Tibial artery (tissue), 4 donors: ENCODE data around the gene RAP1GAP2.
A peak's percentile ranks its signal among the peaks of the same experiment; 100 is the strongest.
"Not testable (repeated sequence)": the region's sequence is repeated elsewhere in the genome, so short reads cannot be mapped to it uniquely, and the experiment has no call there.

ENCODE experiments used
- DNase-seq, 2 donors: peaks; one replicate each; pipeline ENCODE4 v3.0.0-alpha.2; 2019
- H3K27ac ChIP-seq, 2 donors: fragments of 200-600 bp; sonication (generic) in 1 of 2; 1 replicate in 1 of 2; 2 replicates in 1 of 2; pipeline ENCODE4 v1.5.1; 2018 to 2019; ENCODE audit warnings: mild to moderate bottlenecking in 1 of 2
- H3K27me3 ChIP-seq, 2 donors: fragments of 200-600 bp; sonication (generic) in 1 of 2; one replicate each; pipeline versions ENCODE4 v1.5.1 to v1.6.0; 2016 to 2019
- H3K36me3 ChIP-seq, 3 donors: fragments of 200-600 bp; sonication (generic) in 2 of 3; one replicate each; pipeline ENCODE4 v1.5.1; 2016 to 2019; ENCODE audit warnings: mild to moderate bottlenecking in 2 of 3
- H3K4me1 ChIP-seq, 4 donors: fragments of 200-600 bp; sonication (generic) in 2 of 4; 1 replicate in 3 of 4; 2 replicates in 1 of 4; pipeline ENCODE4 v1.5.1; 2016 to 2019
- H3K4me3 ChIP-seq, 2 donors: fragments of 200-600 bp; sonication (generic) in 1 of 2; 1 replicate in 1 of 2; 2 replicates in 1 of 2; pipeline ENCODE4 v1.5.1; 2018 to 2019; ENCODE audit warnings: mild to moderate bottlenecking in 2 of 2
- H3K9me3 ChIP-seq, 3 donors: fragments of 200-600 bp; sonication (generic) in 1 of 3; one replicate each; pipeline ENCODE4 v1.5.1; 2016 to 2019
- intact Hi-C: fragments of 100-400 bp; cut with DNase I; formaldehyde crosslinking; loops from one replicate; pipeline ENCODE4 v1.15.0; 2023; ENCODE audit warnings: low total_unique reads
- TF ChIP-seq, protein P1 (sequence below), 2 experiments: fragments of 200-600 bp in 1 of 2; fragments of 450-650 bp in 1 of 2; IDR thresholded peaks; one replicate each; pipeline ENCODE4 v1.5.1; 2017 to 2019; ENCODE audit warnings: antibody characterized with exemption in 2 of 2, mild to moderate bottlenecking in 1 of 2, moderate library complexity in 1 of 2

The RAP1GAP2 gene

DNA sequence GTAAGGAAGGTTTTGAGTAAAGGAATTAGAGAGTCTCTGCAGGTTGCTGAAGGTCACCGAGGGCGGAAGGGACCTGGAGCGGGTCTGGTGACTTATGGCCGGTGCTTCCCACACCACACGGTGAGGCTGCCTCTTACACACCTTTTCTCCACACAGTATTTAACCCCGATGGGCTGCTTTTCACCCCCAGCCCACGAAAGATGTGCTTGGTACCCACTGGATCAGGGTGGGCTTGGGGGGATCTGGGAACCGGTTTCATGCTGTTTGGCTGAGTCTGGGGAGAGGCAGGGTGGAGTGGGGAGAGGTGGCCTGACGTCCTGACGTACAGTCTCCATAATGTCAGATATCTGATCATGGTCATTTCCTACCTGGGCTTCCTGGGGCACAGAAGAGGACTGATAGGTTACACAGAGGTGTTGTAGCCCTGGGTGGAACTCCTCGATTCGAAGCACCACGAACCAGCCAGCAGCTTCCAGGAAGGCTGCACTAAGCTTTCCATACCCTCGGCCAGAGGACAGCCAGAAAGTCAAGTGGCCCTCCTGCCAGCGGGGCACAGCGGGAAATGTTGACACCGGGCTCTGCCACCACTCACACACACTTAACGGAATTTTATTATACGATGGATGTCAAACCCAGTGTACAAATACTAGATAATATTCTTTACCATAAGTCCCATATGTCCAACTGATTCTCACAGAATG lies 233.1 kb downstream of the RAP1GAP2 start:
- TF ChIP-seq, protein P1, sequence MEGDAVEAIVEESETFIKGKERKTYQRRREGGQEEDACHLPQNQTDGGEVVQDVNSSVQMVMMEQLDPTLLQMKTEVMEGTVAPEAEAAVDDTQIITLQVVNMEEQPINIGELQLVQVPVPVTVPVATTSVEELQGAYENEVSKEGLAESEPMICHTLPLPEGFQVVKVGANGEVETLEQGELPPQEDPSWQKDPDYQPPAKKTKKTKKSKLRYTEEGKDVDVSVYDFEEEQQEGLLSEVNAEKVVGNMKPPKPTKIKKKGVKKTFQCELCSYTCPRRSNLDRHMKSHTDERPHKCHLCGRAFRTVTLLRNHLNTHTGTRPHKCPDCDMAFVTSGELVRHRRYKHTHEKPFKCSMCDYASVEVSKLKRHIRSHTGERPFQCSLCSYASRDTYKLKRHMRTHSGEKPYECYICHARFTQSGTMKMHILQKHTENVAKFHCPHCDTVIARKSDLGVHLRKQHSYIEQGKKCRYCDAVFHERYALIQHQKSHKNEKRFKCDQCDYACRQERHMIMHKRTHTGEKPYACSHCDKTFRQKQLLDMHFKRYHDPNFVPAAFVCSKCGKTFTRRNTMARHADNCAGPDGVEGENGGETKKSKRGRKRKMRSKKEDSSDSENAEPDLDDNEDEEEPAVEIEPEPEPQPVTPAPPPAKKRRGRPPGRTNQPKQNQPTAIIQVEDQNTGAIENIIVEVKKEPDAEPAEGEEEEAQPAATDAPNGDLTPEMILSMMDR (IDR thresholded peaks at IDR 0.05) = no peak
- Histone ChIP-seq H3K4me3 (no peak overlapping the region), H3K27ac (no peak overlapping the region), H3K9me3 (no peaks in the 10 kb centered on the region), H3K27me3 (no peaks in the 10 kb centered on the region), H3K4me1 (no peaks in the 10 kb centered on the region), H3K36me3 (peaks cover 0 to 41% (median 3%) of the 10 kb centered on the region in 3 donors)
- intact Hi-C loops = no loop called here
- peak; percentile 12 to 25 for DNase-seq

DNA sequence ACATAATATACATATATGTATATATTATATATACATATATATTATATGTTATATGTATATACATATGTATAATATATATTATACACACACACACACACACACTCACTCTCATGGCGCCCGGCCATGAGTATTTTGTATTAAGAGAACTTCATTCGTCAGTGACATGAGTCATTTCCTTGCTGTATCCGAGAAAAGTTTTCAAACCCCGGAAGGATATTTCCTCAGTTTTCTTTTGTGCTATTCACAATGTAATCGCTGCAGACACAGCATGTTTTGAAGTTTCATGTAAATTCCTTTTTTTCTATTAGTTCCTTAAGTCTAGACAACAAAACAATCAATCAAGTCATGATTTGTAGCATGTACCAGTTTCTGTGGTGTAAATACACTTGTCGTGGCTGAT lies 233.9 kb downstream of the RAP1GAP2 start:
- Histone ChIP-seq H3K4me1 (no peaks in the 10 kb centered on the region), H3K27ac (no peak overlapping the region), H3K36me3 (peaks cover 0 to 41% (median 3%) of the 10 kb centered on the region in 3 donors), H3K9me3 (no peaks in the 10 kb centered on the region), H3K27me3 (no peaks in the 10 kb centered on the region), H3K4me3 (no peak overlapping the region)
- TF ChIP-seq, protein P1 (IDR thresholded peaks at IDR 0.05) = no peak
- DNase-seq = peak; percentile 23 to 37
- intact Hi-C loops = no loop called here

DNA sequence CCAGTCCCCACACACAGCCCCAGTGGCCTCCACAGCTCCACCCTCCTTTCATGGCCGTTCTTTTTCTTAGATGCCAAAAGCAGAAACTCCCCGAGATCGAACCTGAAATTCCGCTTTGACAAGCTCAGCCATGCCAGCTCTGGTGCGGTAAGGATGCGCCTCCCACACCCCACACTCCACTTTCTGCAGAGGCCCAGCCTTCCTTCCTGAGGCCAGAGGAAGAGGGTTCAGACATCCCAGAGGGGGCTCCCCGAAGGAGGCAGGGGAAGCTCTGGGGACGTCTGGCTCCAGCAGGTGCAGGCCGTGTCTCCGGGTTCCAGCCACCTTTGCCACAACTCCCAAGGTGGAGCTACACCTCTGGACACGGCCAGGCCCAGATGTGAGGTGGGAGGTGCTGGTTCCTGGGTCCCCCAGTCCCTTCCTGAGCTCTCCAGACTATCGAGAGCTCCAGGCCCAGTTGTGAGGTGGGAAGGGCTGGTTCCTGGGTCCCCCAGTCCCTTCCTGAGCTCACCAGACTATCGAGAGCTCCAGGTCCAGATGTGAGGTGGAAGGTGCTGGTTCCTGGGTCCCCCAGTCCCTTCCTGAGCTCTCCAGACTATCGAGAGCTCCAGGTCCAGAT lies 234.7 kb downstream of the RAP1GAP2 start:
- H3K27ac ChIP-seq, H3K27me3 ChIP-seq, H3K4me1 ChIP-seq, H3K9me3 ChIP-seq, intact Hi-C loops, H3K4me3 ChIP-seq: not testable (repeated sequence)
- H3K36me3 ChIP-seq = peaks cover 0 to 37% (median 3%) of the 10 kb centered on the region in 3 donors
- DNase-seq = peak; percentile 7 to 50

DNA sequence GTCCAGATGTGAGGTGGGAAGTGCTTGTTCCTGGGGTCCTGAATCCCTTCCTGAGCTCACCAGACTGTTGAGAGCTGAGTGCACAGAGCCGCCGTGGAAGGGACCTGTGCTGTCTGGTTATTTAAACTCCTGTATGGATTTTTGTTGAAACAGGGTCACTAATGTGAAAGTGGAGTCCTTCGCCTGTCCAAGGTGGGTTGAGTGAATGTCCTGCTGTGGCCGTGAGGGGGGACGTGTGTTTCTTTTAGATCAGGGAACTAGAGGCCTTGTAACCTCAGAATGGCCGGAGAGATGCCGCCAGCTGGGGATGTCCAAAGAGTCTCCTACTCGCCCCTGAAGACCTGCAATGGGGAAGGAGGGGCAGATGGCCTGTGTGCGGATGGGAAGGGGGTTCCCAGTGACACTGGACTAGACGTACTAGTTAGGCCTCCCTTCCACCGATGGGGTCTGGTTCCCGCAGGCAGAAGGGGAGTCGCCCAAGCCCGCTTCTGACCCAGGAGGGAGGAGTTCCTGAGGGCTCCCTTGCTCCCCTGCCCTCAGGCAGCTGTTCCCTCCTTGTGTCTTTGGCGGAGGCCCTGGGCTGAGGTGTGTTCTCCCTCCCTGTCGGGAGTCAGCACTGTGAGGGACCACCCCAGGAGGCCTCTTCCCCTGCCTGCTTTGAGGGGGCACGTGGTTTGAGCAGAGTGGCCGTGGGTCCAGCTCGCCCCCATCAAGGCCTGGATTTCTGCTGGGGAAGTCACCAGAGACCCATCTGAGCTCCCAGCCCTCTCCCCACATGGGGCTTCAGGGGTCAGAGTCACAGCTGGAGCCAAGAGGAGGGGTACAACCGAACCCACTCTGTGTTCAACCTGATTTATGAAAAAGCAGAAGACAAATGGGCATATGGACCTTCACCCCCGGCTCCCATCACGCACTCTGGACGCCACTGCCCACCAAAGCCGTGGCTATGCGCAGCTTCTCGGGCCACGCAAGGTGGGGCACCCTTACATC lies 236.3 kb downstream of the RAP1GAP2 start:
- Histone ChIP-seq H3K27ac (no peak overlapping the region), H3K4me1 (no peaks in the 10 kb centered on the region), H3K9me3 (no peaks in the 10 kb centered on the region), H3K4me3 (no peak overlapping the region), H3K27me3 (no peaks in the 10 kb centered on the region), H3K36me3 (peaks cover 0 to 21% (median 3%) of the 10 kb centered on the region in 3 donors)
- intact Hi-C loops = no loop called here
- TF ChIP-seq, protein P1 (IDR thresholded peaks at IDR 0.05) = no peak
- DNase-seq = peak in 1 of 2 donors; percentile 58

DNA sequence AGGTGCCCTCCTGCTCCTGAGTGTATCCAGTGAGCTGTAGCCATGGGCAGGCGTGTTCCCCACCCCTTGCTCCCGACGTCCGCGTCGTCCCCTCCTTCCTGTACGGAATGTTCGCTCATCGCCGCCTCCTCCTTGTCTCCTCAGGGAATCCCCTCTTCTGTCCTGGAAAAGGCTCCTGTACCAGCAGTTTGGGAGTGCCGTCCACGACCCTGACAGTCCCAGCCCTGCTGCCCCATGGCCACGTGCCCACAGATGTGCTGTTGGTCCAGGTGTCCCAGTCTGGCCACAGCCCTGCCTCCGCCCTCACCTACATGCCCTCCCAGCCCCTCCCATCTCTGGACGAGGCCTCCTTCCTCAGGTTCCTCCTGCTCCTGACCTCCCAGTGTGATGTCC lies 237.0 kb downstream of the RAP1GAP2 start:
- TF ChIP-seq, protein P1 (IDR thresholded peaks at IDR 0.05) = no peak
- DNase-seq = peak in 1 of 2 donors; percentile 57
- H3K36me3 ChIP-seq = peaks cover 0 to 15% (median 3%) of the 10 kb centered on the region in 3 donors

More for the DNA sequence above, 237.0 kb downstream of the RAP1GAP2 start:
- Histone ChIP-seq H3K4me1 (no peaks in the 10 kb centered on the region), H3K4me3 (no peak overlapping the region), H3K9me3 (no peaks in the 10 kb centered on the region), H3K27me3 (no peaks in the 10 kb centered on the region), H3K27ac (no peak overlapping the region)
- intact Hi-C loops = no loop called here
